G401 (cell line): ENCODE results near the gene BRSK2. TPM values are rescaled to one million over a fixed set of nuclear protein-coding genes. Genes with fewer than 3 reads are reported as not detected.

Source experiments
- total RNA-seq: library from RNA; depleted of rRNA; stranded (reverse); fragments of >200 nt; shearing (Covaris generic); gene quantifications from 2 replicates; pipeline ENCODE4 v1.2.3, GENCODE V29; 2014; rRNA removed

The BRSK2 gene
- total RNA-seq, 1 experiment from 2014 or later: 9.2 TPM

Other genes with a start within 250 kb of the BRSK2 start
- not detected in 2 replicates for gene MUC5AC, start 232.0 kb upstream of the BRSK2 start, total RNA-seq
- not detected in 2 replicates for gene MUC5B, start 166.9 kb upstream of the BRSK2 start, total RNA-seq
- gene TOLLIP, start 80.3 kb upstream of the BRSK2 start, total RNA-seq: 30.0 and 36.4 TPM in 2 replicates
- 27.4 and 39.9 TPM in 2 replicates for gene MOB2, start 96.8 kb downstream of the BRSK2 start, total RNA-seq
- 1.5 and 8.9 TPM in 2 replicates for gene DUSP8, start 182.3 kb downstream of the BRSK2 start, total RNA-seq
- not detected in 2 replicates for gene KRTAP5-1, start 195.3 kb downstream of the BRSK2 start, total RNA-seq
- not detected in 2 replicates for gene KRTAP5-2, start 208.4 kb downstream of the BRSK2 start, total RNA-seq
- gene KRTAP5-3, start 218.5 kb downstream of the BRSK2 start, total RNA-seq: not detected in 2 replicates
- gene KRTAP5-4, start 232.2 kb downstream of the BRSK2 start, total RNA-seq: not detected in 2 replicates
- not detected in 2 replicates for gene KRTAP5-5, start 239.8 kb downstream of the BRSK2 start, total RNA-seq